ENCODE results near the gene FKBP10. TPM values are rescaled to one million over a fixed set of nuclear protein-coding genes. Genes with fewer than 3 reads are reported as not detected.

Gene FKBP10
- total and polyA plus RNA-seq, 2 donors (not counting 3 experiments of a cell fraction or from before 2014, with no cell fraction given), result 168 to 377 TPM

- no peaks in the 10 kb centered on the region for H3K79me2 ChIP-seq (ENCODE audit: control insufficient read depth, insufficient read depth, low read length)
- H3K4me3 ChIP-seq (replicated peaks in 1 of 3; ENCODE audit: insufficient read depth in 1 of 3, low read depth in 1 of 3, low read length in 3 of 3), result no peak overlapping the region
- no peak overlapping the region for H3K9ac ChIP-seq (replicated peaks; ENCODE audit: extremely low read depth, insufficient read depth, low read length)
- no peak overlapping the region for H3K27ac ChIP-seq (ENCODE audit: insufficient read depth, low read depth, low read length)
- intact Hi-C loops (cut with micrococcal nuclease) (no loop called here), dilution Hi-C loops (cut with MboI; ENCODE audit: extremely low pct_ligation_motif_present, low sequenced_read_pairs) (no loop called here)
- BruUV-seq (replicated peaks), result no TSS peak
- no peaks in the 10 kb centered on the region for H3K9me1 ChIP-seq (replicated peaks; ENCODE audit: control insufficient read depth, extremely low read depth, insufficient read depth, low read length)
- CTCF ChIA-PET, result interaction anchor here (3.5 to 9.8 kb wide), 4 partner anchors 13 to 62 kb away, joined by 23 to 98 read pairs (median 58); partner anchors contain the start of gene JUP
- POLR2A ChIA-PET, result interaction anchor here (0.6 to 2.0 kb wide), 2 partner anchors 8 to 13 kb away, joined by 8 to 9 read pairs; partner anchors contain the start of gene JUP
- peaks cover 8% of the 10 kb centered on the region for H3K4me1 ChIP-seq (ENCODE audit: control insufficient read depth, extremely low read depth, insufficient read depth, low read length)
- TF ChIP-seq CTCF (IDR thresholded peaks at IDR 0.05; ENCODE audit: extremely low read depth in 1 of 2, insufficient read depth in 1 of 2, low read depth in 1 of 2, low read length in 2 of 2), result no peak
- TF ChIP-seq GATA2 (IDR thresholded peaks at IDR 0.05; ENCODE audit: insufficient read depth, insufficient read length, low read depth, low read length), result no peak
- TF ChIP-seq EZH2 (IDR thresholded peaks at IDR 0.05; ENCODE audit: borderline replicate concordance, low read depth, low read length, severe bottlenecking), result no peak
- no peak for TF ChIP-seq JUN (IDR thresholded peaks at IDR 0.05; ENCODE audit: borderline replicate concordance, insufficient read depth, insufficient read length, low read depth)
- no peak overlapping the region for H2AFZ ChIP-seq (ENCODE audit: low read depth, low read length)
- H3K4me2 ChIP-seq (ENCODE audit: insufficient read depth, low read length), result no peak overlapping the region
- no peak for FAIRE-seq
- no peaks in the 10 kb centered on the region for H4K20me1 ChIP-seq (replicated peaks; ENCODE audit: control insufficient read depth, extremely low read depth, insufficient read depth, low read length)
- no peaks in the 10 kb centered on the region for H3K9me3 ChIP-seq (replicated peaks; ENCODE audit: control insufficient read depth, insufficient read depth, low read length)
- H3K36me3 ChIP-seq (ENCODE audit: control insufficient read depth in 2 of 2, extremely low read depth in 1 of 2, insufficient read depth in 2 of 2, low read length in 2 of 2), result no peaks in the 10 kb centered on the region
- no peaks in the 10 kb centered on the region for H3K27me3 ChIP-seq (ENCODE audit: control insufficient read depth in 2 of 2, insufficient read depth in 2 of 2, low read length in 2 of 2)
- no peak for DNase-seq (ENCODE audit: low read depth, low spot score)
Observed at GRCh38 chr17:41799366-41799765, 13.4 kb upstream of the FKBP10 start.
